Gastroesophageal sphincter (tissue), 3 donors: Measurements from ENCODE around the gene ADGRD1.

ENCODE experiments used
- EP300 ChIP-seq: sonication (generic); formaldehyde crosslinking; IDR thresholded peaks from one replicate; pipeline ENCODE4 v1.6.1; 2017; ENCODE audit warnings: antibody characterized with exemption, mild to moderate bottlenecking
- POLR2A ChIP-seq, 2 donors: fragments of 450-650 bp; IDR thresholded peaks; one replicate each; pipeline ENCODE4 v1.6.1; 2017; ENCODE audit warnings: antibody characterized with exemption in 2 of 2, mild to moderate bottlenecking in 2 of 2, moderate library complexity in 1 of 2
- POLR2AphosphoS5 ChIP-seq: sonication (generic); formaldehyde crosslinking; IDR thresholded peaks from one replicate; pipeline ENCODE4 v1.6.1; 2017; ENCODE audit warnings: antibody characterized with exemption
- TF ChIP-seq, protein P1 (sequence below), 4 experiments: fragments of 200-600 bp in 2 of 4; fragments of 450-650 bp in 2 of 4; sonication (generic) in 1 of 4; IDR thresholded peaks; one replicate each; pipeline ENCODE4 v1.5.1; 2017 to 2019; ENCODE audit warnings: antibody characterized with exemption in 4 of 4, mild to moderate bottlenecking in 2 of 4, moderate library complexity in 2 of 4

DNA sequence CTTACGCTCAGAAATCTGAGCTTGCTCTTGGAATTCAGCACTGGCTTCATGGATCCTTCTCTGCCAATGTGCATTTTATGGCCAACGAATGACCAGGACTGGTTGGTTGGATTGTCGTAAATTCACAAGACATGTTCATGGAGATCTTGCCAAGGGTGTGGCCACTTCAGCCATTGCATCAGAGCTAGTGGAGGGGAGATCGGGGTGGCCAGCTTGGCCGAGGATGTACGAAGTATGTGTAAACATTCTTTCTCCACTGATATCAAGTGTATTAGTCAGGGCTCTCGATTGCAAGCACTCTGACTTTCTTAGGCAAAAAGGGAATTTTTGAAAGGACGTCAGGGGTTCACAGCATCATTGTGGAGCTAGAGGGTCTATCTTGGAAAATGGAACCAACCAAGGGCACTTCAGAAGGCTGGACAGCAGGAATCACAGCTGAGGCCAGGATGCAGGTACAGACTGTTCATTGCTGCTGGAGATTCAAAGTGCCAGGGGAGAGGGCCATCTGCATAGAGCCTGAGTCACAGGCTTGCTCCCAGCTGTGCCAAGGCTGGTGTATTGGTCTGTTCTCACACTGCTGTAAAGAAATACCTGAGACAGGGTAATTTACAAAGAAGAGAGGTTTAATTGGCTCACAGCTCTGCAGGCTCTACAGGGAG, 32.9 kb upstream of the ADGRD1 start:
- TF ChIP-seq, protein P1, sequence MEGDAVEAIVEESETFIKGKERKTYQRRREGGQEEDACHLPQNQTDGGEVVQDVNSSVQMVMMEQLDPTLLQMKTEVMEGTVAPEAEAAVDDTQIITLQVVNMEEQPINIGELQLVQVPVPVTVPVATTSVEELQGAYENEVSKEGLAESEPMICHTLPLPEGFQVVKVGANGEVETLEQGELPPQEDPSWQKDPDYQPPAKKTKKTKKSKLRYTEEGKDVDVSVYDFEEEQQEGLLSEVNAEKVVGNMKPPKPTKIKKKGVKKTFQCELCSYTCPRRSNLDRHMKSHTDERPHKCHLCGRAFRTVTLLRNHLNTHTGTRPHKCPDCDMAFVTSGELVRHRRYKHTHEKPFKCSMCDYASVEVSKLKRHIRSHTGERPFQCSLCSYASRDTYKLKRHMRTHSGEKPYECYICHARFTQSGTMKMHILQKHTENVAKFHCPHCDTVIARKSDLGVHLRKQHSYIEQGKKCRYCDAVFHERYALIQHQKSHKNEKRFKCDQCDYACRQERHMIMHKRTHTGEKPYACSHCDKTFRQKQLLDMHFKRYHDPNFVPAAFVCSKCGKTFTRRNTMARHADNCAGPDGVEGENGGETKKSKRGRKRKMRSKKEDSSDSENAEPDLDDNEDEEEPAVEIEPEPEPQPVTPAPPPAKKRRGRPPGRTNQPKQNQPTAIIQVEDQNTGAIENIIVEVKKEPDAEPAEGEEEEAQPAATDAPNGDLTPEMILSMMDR (IDR thresholded peaks at IDR 0.05) = no peak
- TF ChIP-seq POLR2AphosphoS5 (peak; percentile 52), POLR2A (IDR thresholded peaks at IDR 0.05) (no peak), EP300 (no peak)
